ENCODE data around the gene MDC1. TPM values are rescaled to one million over a fixed set of nuclear protein-coding genes. Genes with fewer than 3 reads are reported as not detected.

Gene MDC1
- total RNA-seq, 1 experiment from 2014 or later = 46.6 TPM

- H3K4me3 ChIP-seq (ENCODE audit: low read depth, low read length) = no peak overlapping the region
- H3K27ac Mint-ChIP-seq (ENCODE audit: unreplicated experiment) = no peak overlapping the region
These were observed 37.1 kb downstream of the MDC1 start for GRCh38 chr6:30679765-30680535.

GRCh38 chr6:30678964-30679726 lies 37.9 kb downstream of the MDC1 start:
- ChIA-PET POLR2A (interaction anchor here (0.5 to 1.2 kb wide), 3 partner anchors 38 to 64 kb away, joined by 3 to 5 read pairs (median 4); partner anchors contain the start of gene MDC1), CTCF (interaction anchor here (0.5 to 2.0 kb wide), 13 partner anchors 9 to 408 kb away, joined by 3 to 28 read pairs (median 4); partner anchors contain the start of genes MDC1 and NRM)
- no peak overlapping the region for H3K27ac Mint-ChIP-seq (ENCODE audit: unreplicated experiment)
- intact Hi-C loops (cut with micrococcal nuclease; ENCODE audit: unreplicated experiment) = loop anchor here (1.0 kb wide), 2 partner anchors 38 to 43 kb away; partner anchors contain the start of gene MDC1
- H3K36me3 Mint-ChIP-seq (ENCODE audit: insufficient read depth, unreplicated experiment) = peaks cover 14% of the 10 kb centered on the region
- Histone ChIP-seq H3K36me3 (ENCODE audit: control insufficient read depth, insufficient read depth, low read length) (no peaks in the 10 kb centered on the region), H3K4me3 (ENCODE audit: low read depth, low read length) (no peak overlapping the region), H3K9me3 (no peaks in the 10 kb centered on the region), H3K27me3 (replicated peaks; ENCODE audit: control insufficient read depth, insufficient read depth, low read length) (no peaks in the 10 kb centered on the region), H3K4me1 (0 out of 2 replicates have a peak, but pooled peaks cover 4% of the 10 kb centered on the region)
- H3K4me1 Mint-ChIP-seq (ENCODE audit: low read depth, unreplicated experiment) = peaks cover 4% of the 10 kb centered on the region
- no peak overlapping the region for H3K4me3 Mint-ChIP-seq (ENCODE audit: unreplicated experiment)
- no peaks in the 10 kb centered on the region for H3K9me3 Mint-ChIP-seq (ENCODE audit: unreplicated experiment)
- peak; percentile 68 to 86 for DNase-seq
- no TSS peak for BruUV-seq (replicated peaks)
- no peaks in the 10 kb centered on the region for H3K27me3 Mint-ChIP-seq (ENCODE audit: insufficient read depth, unreplicated experiment)
- peak; percentile 81 to 95 for TF ChIP-seq CTCF (IDR thresholded peaks at IDR 0.05; ENCODE audit: insufficient read depth in 1 of 2, low read depth in 1 of 2, low read length in 1 of 2, severe bottlenecking in 1 of 2, unreplicated experiment in 1 of 2)

More at GRCh38 chr6:30679765-30680535, 37.1 kb downstream of the MDC1 start:
- H3K9me3 Mint-ChIP-seq (ENCODE audit: unreplicated experiment) = no peaks in the 10 kb centered on the region
- H3K9me3 ChIP-seq = no peaks in the 10 kb centered on the region
- H3K4me1 ChIP-seq = 0 out of 2 replicates have a peak, but pooled peaks cover 4% of the 10 kb centered on the region
- TF ChIP-seq CTCF (IDR thresholded peaks at IDR 0.05; ENCODE audit: insufficient read depth in 1 of 2, low read depth in 1 of 2, low read length in 1 of 2, severe bottlenecking in 1 of 2, unreplicated experiment in 1 of 2) = no peak
- no peaks in the 10 kb centered on the region for H3K36me3 ChIP-seq (ENCODE audit: control insufficient read depth, insufficient read depth, low read length)
- DNase-seq = no peak
- CTCF ChIA-PET = interaction anchor here (0.8 to 2.0 kb wide), 5 partner anchors 8 to 407 kb away, joined by 4 to 28 read pairs (median 17); partner anchors contain the start of gene MDC1
- intact Hi-C loops (cut with micrococcal nuclease; ENCODE audit: unreplicated experiment) = loop anchor here (1.0 kb wide), 2 partner anchors 37 to 42 kb away; partner anchors contain the start of gene MDC1
- POLR2A ChIA-PET = interaction anchor here (0.6 to 1.2 kb wide), 2 partner anchors 16 to 37 kb away, joined by 3 read pairs; partner anchors contain the start of gene MDC1
- no peak overlapping the region for H3K4me3 Mint-ChIP-seq (ENCODE audit: unreplicated experiment)
- peaks cover 6% of the 10 kb centered on the region for H3K4me1 Mint-ChIP-seq (ENCODE audit: low read depth, unreplicated experiment)
- BruUV-seq (replicated peaks) = no TSS peak
- H3K36me3 Mint-ChIP-seq (ENCODE audit: insufficient read depth, unreplicated experiment) = peaks cover 14% of the 10 kb centered on the region
- H3K27me3 Mint-ChIP-seq (ENCODE audit: insufficient read depth, unreplicated experiment) = no peaks in the 10 kb centered on the region
- no peaks in the 10 kb centered on the region for H3K27me3 ChIP-seq (replicated peaks; ENCODE audit: control insufficient read depth, insufficient read depth, low read length)

DNA sequence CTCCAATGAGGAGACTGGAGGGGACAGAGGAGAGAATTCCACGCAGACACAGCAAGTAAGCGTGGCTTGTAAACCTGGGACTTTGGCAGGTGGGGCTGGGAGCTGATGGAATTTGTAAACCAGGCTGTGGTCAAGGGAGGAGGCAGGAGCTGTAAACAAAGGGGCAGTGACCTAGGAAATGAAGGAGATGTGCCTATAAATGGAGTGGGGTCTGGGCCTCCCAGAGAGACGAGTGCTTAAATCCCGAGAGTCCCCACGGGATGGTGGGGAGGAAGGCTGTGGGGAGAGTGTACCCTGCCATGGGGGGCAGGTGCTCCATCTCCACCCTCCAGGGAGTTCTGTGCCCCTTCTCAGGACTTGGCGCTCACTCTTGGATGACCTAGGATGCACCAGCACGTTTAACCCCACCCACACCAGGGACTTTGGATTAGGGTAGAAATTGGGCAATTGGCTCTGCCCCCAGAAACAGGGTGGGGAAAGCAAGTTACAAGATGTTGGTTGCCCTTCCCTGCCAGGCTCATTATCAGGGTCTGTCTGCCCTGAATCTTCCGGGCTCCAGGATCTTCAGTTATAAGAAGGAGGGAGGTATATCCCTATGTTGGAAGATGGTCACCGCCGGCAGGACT lies 40.3 kb downstream of the MDC1 start:
- CTCF ChIA-PET = interaction anchor here (1.4 kb wide), 1 partner anchor 54 kb away, joined by 4 read pairs; no protein-coding TSS in a partner anchor
- intact Hi-C loops (cut with micrococcal nuclease; ENCODE audit: unreplicated experiment) = no loop called here
- peaks cover 23% of the 10 kb centered on the region for H3K36me3 Mint-ChIP-seq (ENCODE audit: insufficient read depth, unreplicated experiment)

More for the DNA sequence above, 40.3 kb downstream of the MDC1 start:
- Mint-ChIP-seq H3K4me1 (ENCODE audit: low read depth, unreplicated experiment) (no peaks in the 10 kb centered on the region), H3K4me3 (ENCODE audit: unreplicated experiment) (no peak overlapping the region), H3K27ac (ENCODE audit: unreplicated experiment) (no peak overlapping the region), H3K9me3 (ENCODE audit: unreplicated experiment) (no peaks in the 10 kb centered on the region), H3K27me3 (ENCODE audit: insufficient read depth, unreplicated experiment) (no peaks in the 10 kb centered on the region)
- no peak overlapping the region for H3K4me3 ChIP-seq (ENCODE audit: low read depth, low read length)
- no peaks in the 10 kb centered on the region for H3K27me3 ChIP-seq (replicated peaks; ENCODE audit: control insufficient read depth, insufficient read depth, low read length)
- H3K9me3 ChIP-seq = no peaks in the 10 kb centered on the region
- POLR2A ChIA-PET = no interaction called here
- BruUV-seq (replicated peaks) = no TSS peak
- peaks cover under 1% of the 10 kb centered on the region for H3K4me1 ChIP-seq
- no peak for DNase-seq
- no peak for TF ChIP-seq CTCF (IDR thresholded peaks at IDR 0.05; ENCODE audit: insufficient read depth in 1 of 2, low read depth in 1 of 2, low read length in 1 of 2, severe bottlenecking in 1 of 2, unreplicated experiment in 1 of 2)
- H3K36me3 ChIP-seq (ENCODE audit: control insufficient read depth, insufficient read depth, low read length) = no peaks in the 10 kb centered on the region

Data from Caco-2 (cell line).